ENCODE measurements around the gene C13orf42.

Gene C13orf42

GRCh38 chr13:51033421-51034185, 77.5 kb downstream of the C13orf42 start:
- no peak for DNase-seq (ENCODE audit: low read depth in 2 of 2)

GRCh38 chr13:51032831-51033230, 78.2 kb downstream of the C13orf42 start:
- no peak for DNase-seq (ENCODE audit: low read depth in 2 of 2)
